H1 (cell line): ENCODE data around the gene GPX8. TPM values are rescaled to one million over a fixed set of nuclear protein-coding genes. Genes with fewer than 3 reads are reported as not detected.

Source experiments
- BRCA1 ChIP-seq: IDR thresholded peaks from 2 replicates; pipeline ENCODE4 v1.6.1; 2012; ENCODE audit warnings: low read depth, low read length, improper control_type of control experiment
- EGR1 ChIP-seq: IDR thresholded peaks from 2 replicates; pipeline ENCODE4 v1.6.1; 2011; ENCODE audit warnings: low read depth, low read length, borderline replicate concordance
- GTF2F1 ChIP-seq: IDR thresholded peaks from 2 replicates; pipeline ENCODE4 v1.6.1; 2012; ENCODE audit warnings: low read depth, low read length, improper control_type of control experiment, borderline replicate concordance
- POU5F1 ChIP-seq: IDR thresholded peaks from 2 replicates; pipeline ENCODE4 v1.6.1; 2011; ENCODE audit warnings: low read depth, mild to moderate bottlenecking, low read length, moderate library complexity
- RNF2 ChIP-seq: fragments of 200-900, 300-1000 bp; sonication (generic); IDR thresholded peaks from 2 replicates; pipeline ENCODE4 v1.7.1; 2016; ENCODE audit warnings: borderline replicate concordance, low read depth, mild to moderate bottlenecking, antibody characterized with exemption, low read length; ENCODE audit not compliant: poor library complexity, severe bottlenecking; ENCODE audit errors: missing control alignments
- SP1 ChIP-seq: IDR thresholded peaks from 2 replicates; pipeline ENCODE4 v1.6.1; 2011; ENCODE audit warnings: low read depth, low read length
- polyA plus RNA-seq, 7 experiments: library from polyadenylated mRNA; depleted of rRNA in 3 of 7; stranded (reverse) in 5 of 7; unstranded in 2 of 7; fragments of >200 nt in 5 of 7; fragments of 200-250 nt in 2 of 7; gene quantifications; 1 replicate in 5 of 7; 2 replicates in 1 of 7; 4 replicates in 1 of 7; pipeline versions ENCODE4 v1.2.1 to v1.2.3, GENCODE V29; 2011 to 2013; ENCODE audit warnings: missing spikeins in 2 of 7, mixed read lengths in 2 of 7
- total RNA-seq: library from RNA; stranded (reverse); fragmentation: NEBNext Ultra II Directional; extraction: Animal tissue kit (Norgen Biotek cat#: 25700); gene quantifications from 2 replicates; pipeline ENCODE4 v1.2.1, GENCODE V29; 2021
- TF ChIP-seq, protein P1 (sequence below): fragments of 300-600 bp; sonication (generic); IDR thresholded peaks from 2 replicates; pipeline ENCODE4 v1.7.1; 2012; ENCODE audit warnings: low read length, moderate library complexity, mild to moderate bottlenecking, inconsistent platforms; ENCODE audit not compliant: insufficient replicate concordance
- TF ChIP-seq, protein P2 (sequence below), 3 experiments: IDR thresholded peaks; 1 replicate in 2 of 3; 2 replicates in 1 of 3; pipeline versions ENCODE4 v1.5.1 to v1.6.1; 2011; ENCODE audit warnings: low read length in 3 of 3, mild to moderate bottlenecking in 3 of 3, inconsistent platforms in 2 of 3, low read depth in 1 of 3, moderate library complexity in 1 of 3; ENCODE audit not compliant: insufficient read depth in 1 of 3; ENCODE audit errors: control extremely low read depth in 1 of 3

GPX8 gene
- total and polyA plus RNA-seq, 2 of the 8 experiments (the other 6 are each of a cell fraction or from before 2014, with no cell fraction given), result 19.5 to 60.4 TPM

DNA sequence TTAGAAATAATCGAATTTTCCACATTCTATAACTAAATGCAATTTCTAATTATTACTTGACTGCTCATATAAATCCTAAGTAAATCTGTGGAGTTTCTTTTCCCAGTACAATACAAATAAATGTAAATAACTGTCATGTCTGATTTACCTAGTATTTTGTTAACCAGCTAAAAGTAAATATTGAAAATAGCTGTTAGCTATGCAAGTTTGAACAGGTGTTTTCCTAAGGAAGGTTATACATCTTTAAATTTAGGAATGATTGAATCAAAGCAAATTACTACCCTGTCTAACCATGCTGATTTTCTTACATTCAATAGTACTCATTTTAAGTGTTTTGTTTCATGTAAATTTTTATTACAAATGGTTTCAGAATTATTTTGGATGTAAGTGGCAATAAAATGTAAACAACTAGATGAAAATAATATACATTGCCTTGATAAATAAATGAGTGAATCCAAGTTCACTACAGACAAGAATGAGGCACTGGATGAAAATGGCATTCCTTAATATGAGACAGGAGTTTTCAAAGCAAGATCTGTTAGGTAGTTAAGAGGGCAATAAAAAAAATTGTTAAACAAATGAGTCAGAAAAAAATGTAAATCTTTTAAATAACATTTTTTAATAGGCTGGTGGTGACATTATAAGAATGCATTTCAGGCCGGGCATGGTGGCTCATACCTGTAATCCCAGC, 51.4 kb downstream of the GPX8 start (continued):
- TF ChIP-seq, protein P1, sequence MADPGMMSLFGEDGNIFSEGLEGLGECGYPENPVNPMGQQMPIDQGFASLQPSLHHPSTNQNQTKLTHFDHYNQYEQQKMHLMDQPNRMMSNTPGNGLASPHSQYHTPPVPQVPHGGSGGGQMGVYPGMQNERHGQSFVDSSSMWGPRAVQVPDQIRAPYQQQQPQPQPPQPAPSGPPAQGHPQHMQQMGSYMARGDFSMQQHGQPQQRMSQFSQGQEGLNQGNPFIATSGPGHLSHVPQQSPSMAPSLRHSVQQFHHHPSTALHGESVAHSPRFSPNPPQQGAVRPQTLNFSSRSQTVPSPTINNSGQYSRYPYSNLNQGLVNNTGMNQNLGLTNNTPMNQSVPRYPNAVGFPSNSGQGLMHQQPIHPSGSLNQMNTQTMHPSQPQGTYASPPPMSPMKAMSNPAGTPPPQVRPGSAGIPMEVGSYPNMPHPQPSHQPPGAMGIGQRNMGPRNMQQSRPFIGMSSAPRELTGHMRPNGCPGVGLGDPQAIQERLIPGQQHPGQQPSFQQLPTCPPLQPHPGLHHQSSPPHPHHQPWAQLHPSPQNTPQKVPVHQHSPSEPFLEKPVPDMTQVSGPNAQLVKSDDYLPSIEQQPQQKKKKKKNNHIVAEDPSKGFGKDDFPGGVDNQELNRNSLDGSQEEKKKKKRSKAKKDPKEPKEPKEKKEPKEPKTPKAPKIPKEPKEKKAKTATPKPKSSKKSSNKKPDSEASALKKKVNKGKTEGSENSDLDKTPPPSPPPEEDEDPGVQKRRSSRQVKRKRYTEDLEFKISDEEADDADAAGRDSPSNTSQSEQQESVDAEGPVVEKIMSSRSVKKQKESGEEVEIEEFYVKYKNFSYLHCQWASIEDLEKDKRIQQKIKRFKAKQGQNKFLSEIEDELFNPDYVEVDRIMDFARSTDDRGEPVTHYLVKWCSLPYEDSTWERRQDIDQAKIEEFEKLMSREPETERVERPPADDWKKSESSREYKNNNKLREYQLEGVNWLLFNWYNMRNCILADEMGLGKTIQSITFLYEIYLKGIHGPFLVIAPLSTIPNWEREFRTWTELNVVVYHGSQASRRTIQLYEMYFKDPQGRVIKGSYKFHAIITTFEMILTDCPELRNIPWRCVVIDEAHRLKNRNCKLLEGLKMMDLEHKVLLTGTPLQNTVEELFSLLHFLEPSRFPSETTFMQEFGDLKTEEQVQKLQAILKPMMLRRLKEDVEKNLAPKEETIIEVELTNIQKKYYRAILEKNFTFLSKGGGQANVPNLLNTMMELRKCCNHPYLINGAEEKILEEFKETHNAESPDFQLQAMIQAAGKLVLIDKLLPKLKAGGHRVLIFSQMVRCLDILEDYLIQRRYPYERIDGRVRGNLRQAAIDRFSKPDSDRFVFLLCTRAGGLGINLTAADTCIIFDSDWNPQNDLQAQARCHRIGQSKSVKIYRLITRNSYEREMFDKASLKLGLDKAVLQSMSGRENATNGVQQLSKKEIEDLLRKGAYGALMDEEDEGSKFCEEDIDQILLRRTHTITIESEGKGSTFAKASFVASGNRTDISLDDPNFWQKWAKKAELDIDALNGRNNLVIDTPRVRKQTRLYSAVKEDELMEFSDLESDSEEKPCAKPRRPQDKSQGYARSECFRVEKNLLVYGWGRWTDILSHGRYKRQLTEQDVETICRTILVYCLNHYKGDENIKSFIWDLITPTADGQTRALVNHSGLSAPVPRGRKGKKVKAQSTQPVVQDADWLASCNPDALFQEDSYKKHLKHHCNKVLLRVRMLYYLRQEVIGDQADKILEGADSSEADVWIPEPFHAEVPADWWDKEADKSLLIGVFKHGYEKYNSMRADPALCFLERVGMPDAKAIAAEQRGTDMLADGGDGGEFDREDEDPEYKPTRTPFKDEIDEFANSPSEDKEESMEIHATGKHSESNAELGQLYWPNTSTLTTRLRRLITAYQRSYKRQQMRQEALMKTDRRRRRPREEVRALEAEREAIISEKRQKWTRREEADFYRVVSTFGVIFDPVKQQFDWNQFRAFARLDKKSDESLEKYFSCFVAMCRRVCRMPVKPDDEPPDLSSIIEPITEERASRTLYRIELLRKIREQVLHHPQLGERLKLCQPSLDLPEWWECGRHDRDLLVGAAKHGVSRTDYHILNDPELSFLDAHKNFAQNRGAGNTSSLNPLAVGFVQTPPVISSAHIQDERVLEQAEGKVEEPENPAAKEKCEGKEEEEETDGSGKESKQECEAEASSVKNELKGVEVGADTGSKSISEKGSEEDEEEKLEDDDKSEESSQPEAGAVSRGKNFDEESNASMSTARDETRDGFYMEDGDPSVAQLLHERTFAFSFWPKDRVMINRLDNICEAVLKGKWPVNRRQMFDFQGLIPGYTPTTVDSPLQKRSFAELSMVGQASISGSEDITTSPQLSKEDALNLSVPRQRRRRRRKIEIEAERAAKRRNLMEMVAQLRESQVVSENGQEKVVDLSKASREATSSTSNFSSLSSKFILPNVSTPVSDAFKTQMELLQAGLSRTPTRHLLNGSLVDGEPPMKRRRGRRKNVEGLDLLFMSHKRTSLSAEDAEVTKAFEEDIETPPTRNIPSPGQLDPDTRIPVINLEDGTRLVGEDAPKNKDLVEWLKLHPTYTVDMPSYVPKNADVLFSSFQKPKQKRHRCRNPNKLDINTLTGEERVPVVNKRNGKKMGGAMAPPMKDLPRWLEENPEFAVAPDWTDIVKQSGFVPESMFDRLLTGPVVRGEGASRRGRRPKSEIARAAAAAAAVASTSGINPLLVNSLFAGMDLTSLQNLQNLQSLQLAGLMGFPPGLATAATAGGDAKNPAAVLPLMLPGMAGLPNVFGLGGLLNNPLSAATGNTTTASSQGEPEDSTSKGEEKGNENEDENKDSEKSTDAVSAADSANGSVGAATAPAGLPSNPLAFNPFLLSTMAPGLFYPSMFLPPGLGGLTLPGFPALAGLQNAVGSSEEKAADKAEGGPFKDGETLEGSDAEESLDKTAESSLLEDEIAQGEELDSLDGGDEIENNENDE, result no peak
- TF ChIP-seq SP1, result no peak
- TF ChIP-seq RNF2, result no peak
- no peak for TF ChIP-seq POU5F1
- TF ChIP-seq BRCA1, result no peak
- no peak for TF ChIP-seq GTF2F1
- TF ChIP-seq EGR1, result no peak
- TF ChIP-seq, protein P2, sequence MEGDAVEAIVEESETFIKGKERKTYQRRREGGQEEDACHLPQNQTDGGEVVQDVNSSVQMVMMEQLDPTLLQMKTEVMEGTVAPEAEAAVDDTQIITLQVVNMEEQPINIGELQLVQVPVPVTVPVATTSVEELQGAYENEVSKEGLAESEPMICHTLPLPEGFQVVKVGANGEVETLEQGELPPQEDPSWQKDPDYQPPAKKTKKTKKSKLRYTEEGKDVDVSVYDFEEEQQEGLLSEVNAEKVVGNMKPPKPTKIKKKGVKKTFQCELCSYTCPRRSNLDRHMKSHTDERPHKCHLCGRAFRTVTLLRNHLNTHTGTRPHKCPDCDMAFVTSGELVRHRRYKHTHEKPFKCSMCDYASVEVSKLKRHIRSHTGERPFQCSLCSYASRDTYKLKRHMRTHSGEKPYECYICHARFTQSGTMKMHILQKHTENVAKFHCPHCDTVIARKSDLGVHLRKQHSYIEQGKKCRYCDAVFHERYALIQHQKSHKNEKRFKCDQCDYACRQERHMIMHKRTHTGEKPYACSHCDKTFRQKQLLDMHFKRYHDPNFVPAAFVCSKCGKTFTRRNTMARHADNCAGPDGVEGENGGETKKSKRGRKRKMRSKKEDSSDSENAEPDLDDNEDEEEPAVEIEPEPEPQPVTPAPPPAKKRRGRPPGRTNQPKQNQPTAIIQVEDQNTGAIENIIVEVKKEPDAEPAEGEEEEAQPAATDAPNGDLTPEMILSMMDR (IDR thresholded peaks at IDR 0.05; ENCODE audit: control extremely low read depth in 1 of 3, insufficient read depth in 1 of 3, low read depth in 1 of 3, low read length in 3 of 3), result no peak
